ENCODE results near the gene GABRQ. TPM values are rescaled to one million over a fixed set of nuclear protein-coding genes. Genes with fewer than 3 reads are reported as not detected.

GABRQ gene
- total RNA-seq, 2 experiments from 2014 or later = not detected

DNA sequence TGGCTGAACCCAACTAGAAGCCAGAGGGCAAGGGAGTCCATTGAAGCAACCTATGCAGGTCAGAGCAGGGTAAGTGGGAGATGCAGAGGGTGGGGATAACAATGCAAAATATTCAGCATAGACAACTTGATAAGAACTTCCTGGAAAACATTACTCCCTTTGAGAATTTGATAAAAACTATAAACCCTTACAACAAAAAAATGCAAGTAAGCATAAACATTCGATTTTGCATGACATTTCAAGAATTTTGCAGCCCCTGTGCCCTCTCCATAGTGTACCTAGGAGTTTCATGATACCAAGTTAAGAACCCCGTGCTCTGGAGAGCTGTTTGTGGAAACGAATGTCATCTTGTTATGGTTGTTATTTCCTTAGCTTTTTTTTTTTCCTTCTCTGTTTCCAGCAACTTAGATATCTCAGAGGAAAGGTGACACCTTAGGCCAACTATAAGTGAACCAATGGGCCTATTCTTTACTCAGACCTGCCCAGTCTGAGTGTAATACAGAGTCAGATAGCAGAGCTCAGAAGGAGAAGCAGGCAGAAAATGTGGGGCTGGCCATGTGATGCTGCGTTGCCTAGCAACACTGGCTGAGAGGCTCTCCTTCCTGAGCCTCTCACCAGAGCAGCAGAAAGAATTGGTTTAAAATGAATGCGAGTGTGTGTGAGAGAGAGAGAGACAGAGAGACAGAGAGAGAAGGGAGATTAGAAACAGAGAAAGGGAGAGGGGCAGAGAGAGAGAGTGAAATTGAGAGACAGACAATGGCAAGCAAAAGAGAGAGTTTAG is 36.7 kb upstream of the GABRQ start:
- Histone ChIP-seq H2AFZ (ENCODE audit: low read length) (no peak overlapping the region), H3K4me3 (ENCODE audit: low read depth, low read length, poor library complexity, severe bottlenecking) (no peak overlapping the region), H4K20me1 (ENCODE audit: insufficient read depth, low read length) (no peaks in the 10 kb centered on the region), H3K27ac (ENCODE audit: low read depth, low read length, poor library complexity, severe bottlenecking) (no peak overlapping the region), H3K9me2 (ENCODE audit: insufficient read depth, low read length) (no peaks in the 10 kb centered on the region), H3K79me2 (ENCODE audit: insufficient read depth, low read depth, low read length) (no peaks in the 10 kb centered on the region), H3K4me2 (ENCODE audit: low read length) (no peak overlapping the region), H3K36me3 (ENCODE audit: insufficient read depth, low read length) (no peaks in the 10 kb centered on the region), H3K4me1 (ENCODE audit: insufficient read depth, low read length, poor library complexity, severe bottlenecking) (no peaks in the 10 kb centered on the region), H3K9me3 (ENCODE audit: low read length) (no peaks in the 10 kb centered on the region)
- POLR2A ChIA-PET = no interaction called here
- no peak for DNase-seq (ENCODE audit: low spot score)
- CTCF ChIA-PET (ENCODE audit: unreplicated experiment) = no interaction called here
- TF ChIP-seq, protein P1, sequence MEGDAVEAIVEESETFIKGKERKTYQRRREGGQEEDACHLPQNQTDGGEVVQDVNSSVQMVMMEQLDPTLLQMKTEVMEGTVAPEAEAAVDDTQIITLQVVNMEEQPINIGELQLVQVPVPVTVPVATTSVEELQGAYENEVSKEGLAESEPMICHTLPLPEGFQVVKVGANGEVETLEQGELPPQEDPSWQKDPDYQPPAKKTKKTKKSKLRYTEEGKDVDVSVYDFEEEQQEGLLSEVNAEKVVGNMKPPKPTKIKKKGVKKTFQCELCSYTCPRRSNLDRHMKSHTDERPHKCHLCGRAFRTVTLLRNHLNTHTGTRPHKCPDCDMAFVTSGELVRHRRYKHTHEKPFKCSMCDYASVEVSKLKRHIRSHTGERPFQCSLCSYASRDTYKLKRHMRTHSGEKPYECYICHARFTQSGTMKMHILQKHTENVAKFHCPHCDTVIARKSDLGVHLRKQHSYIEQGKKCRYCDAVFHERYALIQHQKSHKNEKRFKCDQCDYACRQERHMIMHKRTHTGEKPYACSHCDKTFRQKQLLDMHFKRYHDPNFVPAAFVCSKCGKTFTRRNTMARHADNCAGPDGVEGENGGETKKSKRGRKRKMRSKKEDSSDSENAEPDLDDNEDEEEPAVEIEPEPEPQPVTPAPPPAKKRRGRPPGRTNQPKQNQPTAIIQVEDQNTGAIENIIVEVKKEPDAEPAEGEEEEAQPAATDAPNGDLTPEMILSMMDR (conservative IDR thresholded peaks at IDR 0.05; ENCODE audit: low read length) = no peak
- no TSS peak for BruUV-seq (replicated peaks)
- intact Hi-C loops (cut with micrococcal nuclease; ENCODE audit: unreplicated experiment) = no loop called here

DNA sequence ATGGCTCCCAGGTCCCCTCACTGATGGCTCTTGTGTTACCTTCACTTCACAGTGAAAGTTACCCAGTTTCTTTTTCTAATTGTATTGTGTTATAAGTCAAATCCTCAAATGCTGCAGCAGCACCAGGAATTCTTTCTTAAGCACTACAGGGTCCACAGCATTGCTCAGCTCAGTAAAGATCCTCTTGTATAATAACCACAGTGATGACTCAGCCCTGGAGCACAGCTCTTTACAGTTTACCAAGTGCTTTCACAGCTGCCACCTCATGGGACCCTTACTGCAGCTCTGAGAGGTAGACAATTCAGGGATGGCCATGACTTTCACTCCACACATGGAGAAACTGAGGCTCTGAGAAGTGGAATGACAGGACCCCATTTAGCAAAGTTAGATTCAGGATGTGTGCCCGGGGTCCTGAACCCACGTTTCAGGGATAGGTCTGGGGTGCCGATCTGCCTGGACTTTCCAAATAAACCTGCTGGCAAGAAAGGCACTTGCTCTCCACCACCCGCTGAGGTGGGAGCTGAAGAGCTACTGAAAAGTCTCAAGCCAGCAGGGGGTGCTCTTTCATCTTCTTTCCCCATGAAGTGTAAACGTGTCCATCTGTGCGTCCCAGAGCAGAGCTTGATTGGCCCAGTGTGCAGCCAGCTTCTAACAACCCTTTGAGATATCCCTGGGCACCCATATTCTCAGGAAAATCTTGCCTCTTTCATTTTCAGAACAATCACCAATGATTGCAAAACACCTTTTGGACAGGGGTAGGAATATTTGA is 35.7 kb upstream of the GABRQ start:
- intact Hi-C loops (cut with micrococcal nuclease; ENCODE audit: unreplicated experiment) = no loop called here
- H3K27ac ChIP-seq (ENCODE audit: low read depth, low read length, poor library complexity, severe bottlenecking) = no peak overlapping the region
- POLR2A ChIA-PET = no interaction called here
- no peaks in the 10 kb centered on the region for H3K4me1 ChIP-seq (ENCODE audit: insufficient read depth, low read length, poor library complexity, severe bottlenecking)
- peak; percentile 19 for DNase-seq (ENCODE audit: low spot score)
- no peak overlapping the region for H3K4me3 ChIP-seq (ENCODE audit: low read depth, low read length, poor library complexity, severe bottlenecking)
- H3K4me2 ChIP-seq (ENCODE audit: low read length) = no peak overlapping the region
- CTCF ChIA-PET (ENCODE audit: unreplicated experiment) = no interaction called here
- H3K9me2 ChIP-seq (ENCODE audit: insufficient read depth, low read length) = no peaks in the 10 kb centered on the region
- no peaks in the 10 kb centered on the region for H3K9me3 ChIP-seq (ENCODE audit: low read length)
- no peaks in the 10 kb centered on the region for H3K36me3 ChIP-seq (ENCODE audit: insufficient read depth, low read length)
- no peaks in the 10 kb centered on the region for H3K79me2 ChIP-seq (ENCODE audit: insufficient read depth, low read depth, low read length)
- no TSS peak for BruUV-seq (replicated peaks)
- H2AFZ ChIP-seq (ENCODE audit: low read length) = no peak overlapping the region
- TF ChIP-seq, protein P1 (conservative IDR thresholded peaks at IDR 0.05; ENCODE audit: low read length) = peak; percentile 58; the same call in 1 of the 2 replicates
- no peak for TF ChIP-seq EZH2phosphoT487 (IDR thresholded peaks at IDR 0.05; ENCODE audit: borderline replicate concordance, low read depth, low read length)
- H4K20me1 ChIP-seq (ENCODE audit: insufficient read depth, low read length) = no peaks in the 10 kb centered on the region

DNA sequence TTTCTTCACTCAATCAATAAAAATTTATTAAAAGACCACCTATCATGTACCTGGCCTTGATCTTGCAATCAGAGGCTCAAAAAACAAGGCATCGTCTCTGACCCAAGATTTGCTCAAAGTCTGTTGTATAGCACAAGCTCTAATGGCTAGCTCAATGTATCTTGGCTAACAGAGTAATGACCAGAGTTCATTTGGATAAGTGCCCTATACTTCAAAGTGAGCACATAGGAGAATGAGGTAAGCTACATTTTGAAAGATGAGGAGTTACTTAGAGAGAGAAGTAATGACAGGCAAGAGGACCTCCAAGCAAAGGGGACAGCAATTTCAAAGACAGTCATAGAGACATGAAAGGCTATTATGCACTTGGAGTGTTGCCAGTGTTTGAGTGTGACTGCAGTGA is 22.9 kb upstream of the GABRQ start:
- Histone ChIP-seq H2AFZ (ENCODE audit: low read length) (no peak overlapping the region), H3K79me2 (ENCODE audit: insufficient read depth, low read depth, low read length) (no peaks in the 10 kb centered on the region), H3K36me3 (ENCODE audit: insufficient read depth, low read length) (no peaks in the 10 kb centered on the region), H3K4me1 (ENCODE audit: insufficient read depth, low read length, poor library complexity, severe bottlenecking) (no peaks in the 10 kb centered on the region), H4K20me1 (ENCODE audit: insufficient read depth, low read length) (no peaks in the 10 kb centered on the region), H3K4me2 (ENCODE audit: low read length) (no peak overlapping the region), H3K27ac (ENCODE audit: low read depth, low read length, poor library complexity, severe bottlenecking) (no peak overlapping the region), H3K4me3 (ENCODE audit: low read depth, low read length, poor library complexity, severe bottlenecking) (no peak overlapping the region), H3K9me2 (ENCODE audit: insufficient read depth, low read length) (no peaks in the 10 kb centered on the region), H3K9me3 (ENCODE audit: low read length) (no peaks in the 10 kb centered on the region)
- DNase-seq (ENCODE audit: low spot score) = no peak
- ChIA-PET CTCF (ENCODE audit: unreplicated experiment) (no interaction called here), POLR2A (no interaction called here)
- no TSS peak for BruUV-seq (replicated peaks)
- TF ChIP-seq, protein P1 (conservative IDR thresholded peaks at IDR 0.05; ENCODE audit: low read length) = no peak
- TF ChIP-seq EZH2phosphoT487 (IDR thresholded peaks at IDR 0.05; ENCODE audit: borderline replicate concordance, low read depth, low read length) = no peak
- intact Hi-C loops (cut with micrococcal nuclease; ENCODE audit: unreplicated experiment) = no loop called here

Data from OCI-LY7 (cell line).